Measurements from ENCODE around the gene NEK8. TPM values are rescaled to one million over a fixed set of nuclear protein-coding genes. Genes with fewer than 3 reads are reported as not detected.
"Not testable (repeated sequence)": the region's sequence is repeated elsewhere in the genome, so short reads cannot be mapped to it uniquely, and the experiment has no call there.

NEK8 gene
- total RNA-seq, 1 donor from 2014 or later = 3.2 TPM

GRCh38 chr17:28759256-28759865 lies 30.8 kb downstream of the NEK8 start:
- DNase-seq (ENCODE audit: low spot score) (no peak), ATAC-seq (no peak)

- ATAC-seq = peak; percentile 85
- DNase-seq (ENCODE audit: low spot score) = peak; percentile 79
These were observed 32.3 kb downstream of the NEK8 start for GRCh38 chr17:28760601-28761562.

GRCh38 chr17:28763137-28763799 lies 34.7 kb downstream of the NEK8 start:
- no peak for DNase-seq (ENCODE audit: low spot score)
- peak; percentile 8 for ATAC-seq

GRCh38 chr17:28763804-28764266 lies 35.2 kb downstream of the NEK8 start:
- ATAC-seq (peak; percentile 85), DNase-seq (ENCODE audit: low spot score) (peak; percentile 73)

- no peak for ATAC-seq
- no peak for DNase-seq (ENCODE audit: low spot score)
These were observed 36.5 kb downstream of the NEK8 start for GRCh38 chr17:28765038-28765437.

GRCh38 chr17:28773736-28774135 lies 45.1 kb downstream of the NEK8 start:
- no peak for ATAC-seq

GRCh38 chr17:28774206-28774605 lies 45.6 kb downstream of the NEK8 start:
- ATAC-seq (peak; percentile 94), DNase-seq (ENCODE audit: low spot score) (no peak)

More at GRCh38 chr17:28773736-28774135, 45.1 kb downstream of the NEK8 start:
- DNase-seq (ENCODE audit: low spot score) = no peak

GRCh38 chr17:28777178-28777577 lies 48.6 kb downstream of the NEK8 start:
- DNase-seq (ENCODE audit: low spot score) (peak; percentile 1), ATAC-seq (no peak)

- DNase-seq (ENCODE audit: low spot score) = peak; percentile 35
- not testable (repeated sequence) for ATAC-seq
These were observed 51.0 kb downstream of the NEK8 start for GRCh38 chr17:28779601-28780000.

GRCh38 chr17:28783161-28783560 lies 54.6 kb downstream of the NEK8 start:
- DNase-seq (ENCODE audit: low spot score) (no peak), ATAC-seq (no peak)

GRCh38 chr17:28788100-28788499 lies 59.5 kb downstream of the NEK8 start:
- ATAC-seq = peak; percentile 62
- peak; percentile 21 for DNase-seq (ENCODE audit: low spot score)

Other genes starting within 250 kb of the NEK8 start
- gene FOXN1, start 222.4 kb upstream of the NEK8 start, total RNA-seq = not detected
- gene UNC119, start 176.2 kb upstream of the NEK8 start, total RNA-seq = 14.3 TPM
- 10.1 TPM for gene PIGS, start 157.3 kb upstream of the NEK8 start, total RNA-seq
- 46.8 TPM for gene ALDOC, start 151.9 kb upstream of the NEK8 start, total RNA-seq
- 8.8 TPM for gene SPAG5, start 129.8 kb upstream of the NEK8 start, total RNA-seq
- gene RSKR, start 114.6 kb upstream of the NEK8 start, total RNA-seq = 4.0 TPM
- 56.9 TPM for gene BLTP2, start 83.6 kb upstream of the NEK8 start, total RNA-seq
- 24.3 TPM for gene SDF2, start 66.9 kb upstream of the NEK8 start, total RNA-seq
- gene SUPT6H, start 66.6 kb upstream of the NEK8 start, total RNA-seq = 33.7 TPM
- gene PROCA1, start 16.9 kb upstream of the NEK8 start, total RNA-seq = 0.73 TPM
- gene RAB34, start 10.9 kb upstream of the NEK8 start, total RNA-seq = 4.9 TPM
- gene RPL23A, start 8.8 kb upstream of the NEK8 start, total RNA-seq = 346 TPM
- gene TLCD1, start 2.6 kb upstream of the NEK8 start, total RNA-seq = 4.8 TPM
- gene TRAF4, start 15.2 kb downstream of the NEK8 start, total RNA-seq = 49.0 TPM
- 6.6 TPM for gene FAM222B, start 114.0 kb downstream of the NEK8 start, total RNA-seq
- gene ERAL1, start 126.2 kb downstream of the NEK8 start, total RNA-seq = 25.3 TPM
- 70.6 TPM for gene FLOT2, start 168.9 kb downstream of the NEK8 start, total RNA-seq
- gene DHRS13, start 174.3 kb downstream of the NEK8 start, total RNA-seq = 5.5 TPM
- gene PHF12, start 222.7 kb downstream of the NEK8 start, total RNA-seq = 15.2 TPM